Keratinocyte (primary cell): ENCODE measurements around the gene CLCN2. TPM values are rescaled to one million over a fixed set of nuclear protein-coding genes. Genes with fewer than 3 reads are reported as not detected.
A peak's percentile ranks its signal among the peaks of the same experiment; 100 is the strongest.

Experiments used
- DNase-seq: peaks from one replicate; pipeline ENCODE4 v3.0.0-alpha.2; 2011; ENCODE audit warnings: low read depth, missing footprints, low spot score
- FAIRE-seq: peaks from 2 replicates; lab custom pipeline; 2011; peaks lifted over from hg19 to GRCh38; lab: Jason Lieb, UNC
- H2AFZ ChIP-seq: 2 replicates; pipeline ENCODE4 v1.6.0; 2012; ENCODE audit warnings: low read length, control low read depth, inconsistent platforms; ENCODE audit not compliant: control insufficient read depth
- H3K27ac ChIP-seq: 2 replicates; pipeline ENCODE4 v1.5.1; 2011; ENCODE audit warnings: low read length; ENCODE audit not compliant: control insufficient read depth, insufficient read depth
- H3K27me3 ChIP-seq: 3 replicates; pipeline ENCODE4 v1.6.0; 2011; ENCODE audit warnings: low read length; ENCODE audit not compliant: control insufficient read depth, insufficient read depth; ENCODE audit errors: extremely low read depth
- H3K36me3 ChIP-seq, 2 experiments: 2 replicates in 1 of 2; 3 replicates in 1 of 2; pipeline ENCODE4 v1.5.1; 2011; ENCODE audit warnings: low read length in 2 of 2, mild to moderate bottlenecking in 1 of 2; ENCODE audit not compliant: control insufficient read depth in 2 of 2, insufficient read depth in 2 of 2; ENCODE audit errors: extremely low read depth in 1 of 2
- H3K4me1 ChIP-seq: 3 replicates; pipeline ENCODE4 v1.5.1; 2011; ENCODE audit warnings: low read length; ENCODE audit not compliant: control insufficient read depth, insufficient read depth; ENCODE audit errors: extremely low read depth
- H3K4me2 ChIP-seq: 3 replicates; pipeline ENCODE4 v1.6.0; 2011; ENCODE audit warnings: low read depth, low read length; ENCODE audit not compliant: control insufficient read depth, insufficient read depth; ENCODE audit errors: extremely low read depth
- H3K4me3 ChIP-seq, 3 experiments: fragments of 200-600 bp in 1 of 3; sonication (generic) in 1 of 3; 2 replicates in 2 of 3; 3 replicates in 1 of 3; pipeline ENCODE4 v1.5.1; 2011 to 2016; ENCODE audit warnings: low read length in 3 of 3, mild to moderate bottlenecking in 3 of 3, control low read depth in 2 of 3, inconsistent platforms in 1 of 3, low read depth in 1 of 3, mixed read lengths in 1 of 3, mixed run types in 1 of 3, moderate library complexity in 1 of 3; ENCODE audit not compliant: control insufficient read depth in 2 of 3, insufficient read depth in 2 of 3; ENCODE audit errors: extremely low read depth in 1 of 3
- H3K79me2 ChIP-seq: 2 replicates; pipeline ENCODE4 v1.6.0; 2012; ENCODE audit warnings: low read length; ENCODE audit not compliant: control insufficient read depth, insufficient read depth
- H3K9ac ChIP-seq: 3 replicates; pipeline ENCODE4 v1.6.0; 2011; ENCODE audit warnings: low read length; ENCODE audit not compliant: control insufficient read depth, insufficient read depth; ENCODE audit errors: extremely low read depth
- H3K9me1 ChIP-seq: 3 replicates; pipeline ENCODE4 v1.6.0; 2011; ENCODE audit warnings: low read length; ENCODE audit not compliant: control insufficient read depth, insufficient read depth; ENCODE audit errors: extremely low read depth
- H3K9me3 ChIP-seq: 2 replicates; pipeline ENCODE4 v1.5.1; 2012; ENCODE audit warnings: low read depth, low read length; ENCODE audit not compliant: control insufficient read depth
- H4K20me1 ChIP-seq: 3 replicates; pipeline ENCODE4 v1.6.0; 2011; ENCODE audit warnings: low read length; ENCODE audit not compliant: control insufficient read depth, insufficient read depth; ENCODE audit errors: extremely low read depth
- EZH2 ChIP-seq: IDR thresholded peaks from one replicate; pipeline ENCODE4 v1.6.1; 2012; ENCODE audit warnings: inconsistent platforms, mild to moderate bottlenecking, low read length, moderate library complexity
- dilution Hi-C: fragments of 300-500 bp; cut with MboI; formaldehyde crosslinking; loops from one replicate; pipeline ENCODE4 v1.7.0; 2020; ENCODE audit warnings: low sequenced_read_pairs; ENCODE audit not compliant: extremely low pct_ligation_motif_present
- polyA plus RNA-seq, 5 experiments: library from polyadenylated mRNA; depleted of rRNA in 3 of 5; stranded (reverse) in 3 of 5; stranded (forward) in 1 of 5; unstranded in 1 of 5; fragments of >200 nt; gene quantifications; 1 replicate in 1 of 5; 2 replicates in 3 of 5; 3 replicates in 1 of 5; pipeline versions ENCODE4 v1.2.1 to v1.2.3, GENCODE V29; 2011 to 2012; ENCODE audit warnings: missing spikeins in 2 of 5, low read depth in 1 of 5, low replicate concordance in 1 of 5
- TF ChIP-seq, protein P1 (sequence below), 3 experiments: IDR thresholded peaks in 1 of 3; conservative IDR thresholded peaks in 1 of 3; optimal IDR thresholded peaks in 1 of 3; 2 replicates in 2 of 3; 3 replicates in 1 of 3; pipeline versions ENCODE3 to v1.5.1; 2011; ENCODE audit warnings: low read length in 3 of 3, mild to moderate bottlenecking in 3 of 3, moderate library complexity in 2 of 3, control low read depth in 1 of 3, inconsistent platforms in 1 of 3; ENCODE audit not compliant: insufficient read depth in 2 of 3; ENCODE audit errors: extremely low read depth in 1 of 3

Gene CLCN2
- polyA plus RNA-seq, 1 donor (not counting 4 experiments of a cell fraction or from before 2014, with no cell fraction given): 3.1 TPM

DNA sequence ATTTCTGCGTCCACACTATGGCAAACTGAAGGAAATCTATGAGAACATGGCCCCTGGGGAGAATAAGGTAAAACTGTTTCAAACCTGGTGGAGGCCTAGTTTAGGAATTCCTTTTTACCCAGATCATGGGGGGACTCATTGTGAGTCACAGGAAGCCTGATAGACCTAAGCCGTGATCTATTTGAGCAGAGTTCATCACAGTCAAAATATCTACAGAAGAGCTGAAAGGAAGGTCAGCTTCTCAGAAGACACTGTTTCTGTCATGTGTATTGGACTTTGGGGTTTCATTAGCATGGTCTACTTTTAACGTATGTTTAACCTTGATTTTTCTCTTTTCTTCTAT, 61.1 kb downstream of the CLCN2 start:
- no peaks in the 10 kb centered on the region for H3K27me3 ChIP-seq
- H4K20me1 ChIP-seq: peaks cover 13% of the 10 kb centered on the region
- peak overlapping the region; percentile 84 for H3K27ac ChIP-seq
- dilution Hi-C loops: no loop called here
- peaks cover 9% of the 10 kb centered on the region for H3K4me1 ChIP-seq
- H3K4me3 ChIP-seq: peak overlapping the region; percentile 90 to 99 (median 90)
- H3K9me1 ChIP-seq: no peaks in the 10 kb centered on the region
- TF ChIP-seq EZH2: no peak
- TF ChIP-seq, protein P1, sequence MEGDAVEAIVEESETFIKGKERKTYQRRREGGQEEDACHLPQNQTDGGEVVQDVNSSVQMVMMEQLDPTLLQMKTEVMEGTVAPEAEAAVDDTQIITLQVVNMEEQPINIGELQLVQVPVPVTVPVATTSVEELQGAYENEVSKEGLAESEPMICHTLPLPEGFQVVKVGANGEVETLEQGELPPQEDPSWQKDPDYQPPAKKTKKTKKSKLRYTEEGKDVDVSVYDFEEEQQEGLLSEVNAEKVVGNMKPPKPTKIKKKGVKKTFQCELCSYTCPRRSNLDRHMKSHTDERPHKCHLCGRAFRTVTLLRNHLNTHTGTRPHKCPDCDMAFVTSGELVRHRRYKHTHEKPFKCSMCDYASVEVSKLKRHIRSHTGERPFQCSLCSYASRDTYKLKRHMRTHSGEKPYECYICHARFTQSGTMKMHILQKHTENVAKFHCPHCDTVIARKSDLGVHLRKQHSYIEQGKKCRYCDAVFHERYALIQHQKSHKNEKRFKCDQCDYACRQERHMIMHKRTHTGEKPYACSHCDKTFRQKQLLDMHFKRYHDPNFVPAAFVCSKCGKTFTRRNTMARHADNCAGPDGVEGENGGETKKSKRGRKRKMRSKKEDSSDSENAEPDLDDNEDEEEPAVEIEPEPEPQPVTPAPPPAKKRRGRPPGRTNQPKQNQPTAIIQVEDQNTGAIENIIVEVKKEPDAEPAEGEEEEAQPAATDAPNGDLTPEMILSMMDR (optimal IDR thresholded peaks at IDR 0.05 in 1 of 3, IDR thresholded peaks at IDR 0.05 in 1 of 3, conservative IDR thresholded peaks at IDR 0.05 in 1 of 3; ENCODE audit: extremely low read depth in 1 of 3, insufficient read depth in 2 of 3, low read length in 3 of 3): no peak
- H3K9me3 ChIP-seq: no peaks in the 10 kb centered on the region
- H3K4me2 ChIP-seq: peak overlapping the region; percentile 84
- DNase-seq: no peak
- no peak overlapping the region for H2AFZ ChIP-seq
- peak overlapping the region; percentile 94 for H3K9ac ChIP-seq
- peaks cover 55% of the 10 kb centered on the region for H3K79me2 ChIP-seq
- H3K36me3 ChIP-seq: peaks cover 30 to 35% of the 10 kb centered on the region in 2 experiments
- peak; percentile 72 for FAIRE-seq

DNA sequence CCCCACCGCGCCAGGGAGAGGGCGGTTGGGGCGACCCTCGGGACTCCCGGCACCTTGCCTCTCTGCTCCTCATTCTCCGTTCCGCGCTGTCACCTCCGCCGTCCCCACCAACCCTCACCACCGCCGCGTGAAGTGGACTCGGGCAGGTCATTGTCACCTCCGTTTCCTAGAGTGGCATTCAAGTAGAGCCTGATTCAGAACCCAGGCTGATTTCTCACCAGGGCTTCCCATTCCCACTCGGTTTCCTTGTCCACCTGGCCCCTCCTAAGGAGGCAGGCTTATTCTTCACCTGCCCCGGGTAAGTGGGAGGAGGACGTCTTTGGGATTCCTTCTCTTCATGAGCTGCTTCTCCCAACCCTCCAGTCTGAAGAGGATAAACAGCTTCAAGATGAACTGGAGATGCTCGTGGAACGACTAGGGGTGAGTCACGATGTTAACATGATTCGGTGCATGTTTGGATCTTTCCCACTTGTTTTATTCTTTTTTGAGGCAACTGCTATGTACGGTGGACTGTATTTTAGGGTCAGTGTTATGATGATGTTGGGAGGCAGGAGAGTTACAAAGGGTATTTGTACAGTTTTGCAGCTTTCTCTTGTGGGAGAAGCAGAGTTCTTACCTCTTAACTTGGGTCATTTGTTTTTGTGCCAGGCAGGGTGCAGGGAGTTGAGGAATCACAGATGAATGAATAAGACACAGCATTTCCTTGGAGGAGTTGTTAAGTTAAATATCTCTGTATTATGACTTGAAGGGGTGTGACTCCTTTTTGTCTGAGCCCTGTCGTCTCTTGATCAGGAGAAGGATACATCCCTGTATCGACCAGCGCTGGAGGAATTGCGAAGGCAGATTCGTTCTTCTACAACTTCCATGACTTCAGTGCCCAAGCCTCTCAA, 61.7 kb downstream of the CLCN2 start:
- H3K9me1 ChIP-seq: no peaks in the 10 kb centered on the region
- H3K9ac ChIP-seq: peak overlapping the region; percentile 94
- dilution Hi-C loops: no loop called here
- H4K20me1 ChIP-seq: peaks cover 10% of the 10 kb centered on the region
- peaks cover 29 to 34% of the 10 kb centered on the region in 2 experiments for H3K36me3 ChIP-seq
- peaks cover 9% of the 10 kb centered on the region for H3K4me1 ChIP-seq
- peak overlapping the region; percentile 90 to 99 (median 90) for H3K4me3 ChIP-seq
- no peaks in the 10 kb centered on the region for H3K27me3 ChIP-seq
- H2AFZ ChIP-seq: no peak overlapping the region
- H3K79me2 ChIP-seq: peaks cover 53% of the 10 kb centered on the region
- peak overlapping the region; percentile 84 for H3K4me2 ChIP-seq
- DNase-seq: no peak
- TF ChIP-seq, protein P1 (optimal IDR thresholded peaks at IDR 0.05 in 1 of 3, IDR thresholded peaks at IDR 0.05 in 1 of 3, conservative IDR thresholded peaks at IDR 0.05 in 1 of 3; ENCODE audit: extremely low read depth in 1 of 3, insufficient read depth in 2 of 3, low read length in 3 of 3): no peak
- TF ChIP-seq EZH2: no peak
- H3K9me3 ChIP-seq: no peaks in the 10 kb centered on the region
- no peak for FAIRE-seq
- H3K27ac ChIP-seq: peak overlapping the region; percentile 84
